MM.1S (cell line): ENCODE measurements around the gene SEMA6A.

Source experiments
- DNase-seq: peaks from one replicate; pipeline ENCODE4 v3.0.0-alpha.2; 2015
- H2AFZ ChIP-seq: fragments of 300-600 bp; sonication (generic); 2 replicates; pipeline ENCODE4 v1.6.0; 2016; ENCODE audit warnings: antibody characterized with exemption, low read length
- H3F3A ChIP-seq: fragments of 300-600 bp; sonication (generic); 2 replicates; pipeline ENCODE4 v1.6.1; 2016; ENCODE audit warnings: mild to moderate bottlenecking, antibody characterized with exemption, low read length, moderate library complexity, mixed read lengths; ENCODE audit not compliant: insufficient read depth
- H3K27ac ChIP-seq: fragments of 300-600 bp; sonication (generic); 2 replicates; pipeline ENCODE4 v1.5.1; 2016; ENCODE audit warnings: mild to moderate bottlenecking, low read length
- H3K27me3 ChIP-seq: fragments of 300-600 bp; sonication (generic); replicated peaks from 2 replicates; pipeline ENCODE4 v1.6.0; 2016; ENCODE audit warnings: low read length; ENCODE audit not compliant: insufficient read depth
- H3K36me3 ChIP-seq: fragments of 300-600 bp; sonication (generic); replicated peaks from 2 replicates; pipeline ENCODE4 v1.6.1; 2016; ENCODE audit warnings: mild to moderate bottlenecking, low read length, mixed read lengths; ENCODE audit not compliant: insufficient read depth
- H3K4me1 ChIP-seq: fragments of 300-600 bp; sonication (generic); 2 replicates; pipeline ENCODE4 v1.6.1; 2016; ENCODE audit warnings: low read length, mixed read lengths
- H3K4me2 ChIP-seq: fragments of 300-600 bp; sonication (generic); 2 replicates; pipeline ENCODE4 v1.6.0; 2016; ENCODE audit warnings: low read depth, low read length
- H3K4me3 ChIP-seq: fragments of 300-600 bp; sonication (generic); 2 replicates; pipeline ENCODE4 v1.5.1; 2016; ENCODE audit warnings: low read length, mixed read lengths
- H3K79me2 ChIP-seq: fragments of 300-600 bp; sonication (generic); 2 replicates; pipeline ENCODE4 v1.6.1; 2016; ENCODE audit warnings: mixed run types, low read length, mixed read lengths
- H3K9ac ChIP-seq: fragments of 300-600 bp; sonication (generic); 2 replicates; pipeline ENCODE4 v1.6.1; 2016; ENCODE audit warnings: low read length, mixed read lengths
- H3K9me2 ChIP-seq: fragments of 300-600 bp; sonication (generic); replicated peaks from 2 replicates; pipeline ENCODE4 v1.6.1; 2016; ENCODE audit warnings: mild to moderate bottlenecking, low read length, mixed read lengths; ENCODE audit not compliant: insufficient read depth
- H3K9me3 ChIP-seq: fragments of 300-600 bp; sonication (generic); replicated peaks from 2 replicates; pipeline ENCODE4 v1.6.1; 2016; ENCODE audit warnings: mild to moderate bottlenecking, low read length, mixed read lengths; ENCODE audit not compliant: insufficient read depth
- H4K20me1 ChIP-seq: fragments of 300-600 bp; sonication (generic); 2 replicates; pipeline ENCODE4 v1.6.1; 2016; ENCODE audit warnings: mild to moderate bottlenecking, low read length, moderate library complexity, mixed read lengths; ENCODE audit not compliant: insufficient read depth
- CTCF ChIP-seq: fragments of 300-600 bp; sonication (generic); IDR thresholded peaks from 2 replicates; pipeline ENCODE4 v1.5.1; 2016; ENCODE audit warnings: antibody characterized with exemption, low read length, mixed read lengths
- EZH2 ChIP-seq: fragments of 300-600 bp; sonication (generic); optimal IDR thresholded peaks from 2 replicates; pipeline ENCODE3; 2017; ENCODE audit warnings: low read depth, mild to moderate bottlenecking, antibody characterized with exemption, low read length, mixed read lengths
- EZH2phosphoT487 ChIP-seq: fragments of 300-600 bp; sonication (generic); IDR thresholded peaks from 2 replicates; pipeline ENCODE4 v1.6.1; 2018; ENCODE audit warnings: antibody characterized with exemption, low read length

Gene SEMA6A

GRCh38 chr5:116456036-116456435 is 118.6 kb downstream of the SEMA6A start:
- DNase-seq: no peak
- H3F3A ChIP-seq: 0 out of 2 replicates have a peak, but pooled peaks cover 6% of the 10 kb centered on the region
- H3K9me3 ChIP-seq: no peaks in the 10 kb centered on the region
- H3K4me2 ChIP-seq: no peak overlapping the region
- H3K79me2 ChIP-seq: no peaks in the 10 kb centered on the region
- no peaks in the 10 kb centered on the region; the same call in 1 of the 2 replicates for H4K20me1 ChIP-seq
- H3K27me3 ChIP-seq: peaks cover 57% of the 10 kb centered on the region
- H3K9ac ChIP-seq: no peak overlapping the region
- no peak overlapping the region for H3K27ac ChIP-seq
- TF ChIP-seq EZH2phosphoT487 (no peak), EZH2 (no peak), CTCF (no peak)
- H2AFZ ChIP-seq: no peak overlapping the region
- no peak overlapping the region for H3K4me3 ChIP-seq
- no peaks in the 10 kb centered on the region for H3K36me3 ChIP-seq
- no peaks in the 10 kb centered on the region for H3K4me1 ChIP-seq
- H3K9me2 ChIP-seq: no peaks in the 10 kb centered on the region

- Histone ChIP-seq H3K9me3 (no peaks in the 10 kb centered on the region), H3K36me3 (no peaks in the 10 kb centered on the region), H3K9me2 (no peaks in the 10 kb centered on the region), H3K4me2 (no peak overlapping the region), H3K4me3 (no peak overlapping the region), H3K4me1 (no peaks in the 10 kb centered on the region), H4K20me1 (no peaks in the 10 kb centered on the region; the same call in 1 of the 2 replicates), H3K27ac (no peak overlapping the region), H3F3A (0 out of 2 replicates have a peak, but pooled peaks cover 6% of the 10 kb centered on the region), H3K79me2 (no peaks in the 10 kb centered on the region), H2AFZ (no peak overlapping the region), H3K27me3 (peaks cover 57% of the 10 kb centered on the region), H3K9ac (no peak overlapping the region)
- no peak for DNase-seq
- TF ChIP-seq CTCF (no peak), EZH2 (no peak)
Measured at GRCh38 chr5:116455061-116455460, 119.6 kb downstream of the SEMA6A start.

- no peaks in the 10 kb centered on the region for H3K79me2 ChIP-seq
- no peak overlapping the region for H3K4me3 ChIP-seq
- H4K20me1 ChIP-seq: no peaks in the 10 kb centered on the region; the same call in 1 of the 2 replicates
- H3K36me3 ChIP-seq: no peaks in the 10 kb centered on the region
- H3K9me2 ChIP-seq: no peaks in the 10 kb centered on the region
- peak; percentile 84 for DNase-seq
- H2AFZ ChIP-seq: no peak overlapping the region
- TF ChIP-seq EZH2: no peak
- no peak for TF ChIP-seq CTCF
- no peak for TF ChIP-seq EZH2phosphoT487
- no peaks in the 10 kb centered on the region for H3K9me3 ChIP-seq
- H3K27ac ChIP-seq: no peak overlapping the region
- H3F3A ChIP-seq: 0 out of 2 replicates have a peak, but pooled peaks cover 6% of the 10 kb centered on the region
- peaks cover 57% of the 10 kb centered on the region for H3K27me3 ChIP-seq
- H3K9ac ChIP-seq: no peak overlapping the region
- peak overlapping the region; percentile 26; the same call in 1 of the 2 replicates for H3K4me2 ChIP-seq
- no peaks in the 10 kb centered on the region for H3K4me1 ChIP-seq
Measured at GRCh38 chr5:116454417-116454927, 120.2 kb downstream of the SEMA6A start.
